Measurements from ENCODE around the gene SLC38A5.
"Not testable (repeated sequence)": the region's sequence is repeated elsewhere in the genome, so short reads cannot be mapped to it uniquely, and the experiment has no call there.

Gene SLC38A5

DNA sequence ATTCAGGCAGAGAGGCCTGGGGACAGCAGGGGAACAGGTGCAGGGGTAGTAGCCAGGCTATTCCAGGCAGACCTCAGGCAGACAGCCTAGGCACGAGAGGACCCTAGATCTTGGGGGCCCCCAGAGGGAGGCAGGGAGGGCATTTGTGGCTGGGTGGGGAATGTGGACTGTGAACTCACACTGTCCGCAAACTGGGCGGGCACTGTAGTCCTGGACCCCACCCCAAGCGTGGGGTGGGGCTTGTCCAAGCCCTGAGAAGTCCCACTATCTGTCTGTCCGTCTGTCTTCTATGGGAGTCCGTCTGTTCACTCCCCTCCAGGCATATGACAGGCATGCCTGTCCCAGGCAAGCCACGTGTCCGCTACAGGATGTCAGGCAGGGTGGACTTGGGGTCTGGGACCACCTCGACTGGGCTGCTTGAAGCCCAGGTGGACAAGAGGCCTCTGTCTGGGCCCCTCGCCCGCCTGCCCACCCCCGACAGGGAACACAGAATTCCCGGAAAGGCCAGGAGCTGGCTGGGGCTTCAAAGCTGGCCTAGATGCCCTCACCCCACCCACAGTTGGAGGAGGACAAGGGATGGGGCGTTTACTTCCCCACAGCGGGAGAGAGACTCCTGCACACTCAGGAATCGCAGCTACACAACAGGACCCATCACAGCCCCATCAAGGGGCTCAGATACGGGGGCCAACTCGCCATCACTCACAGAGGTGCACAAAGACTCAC, at the start of gene SLC38A5:
TSS of gene SLC38A5 (minus strand) at position 151 of the 723 bp plus-strand sequence. CDS start 2,336 bp downstream, outside the sequence.
- DNase-seq, result no peak

DNA sequence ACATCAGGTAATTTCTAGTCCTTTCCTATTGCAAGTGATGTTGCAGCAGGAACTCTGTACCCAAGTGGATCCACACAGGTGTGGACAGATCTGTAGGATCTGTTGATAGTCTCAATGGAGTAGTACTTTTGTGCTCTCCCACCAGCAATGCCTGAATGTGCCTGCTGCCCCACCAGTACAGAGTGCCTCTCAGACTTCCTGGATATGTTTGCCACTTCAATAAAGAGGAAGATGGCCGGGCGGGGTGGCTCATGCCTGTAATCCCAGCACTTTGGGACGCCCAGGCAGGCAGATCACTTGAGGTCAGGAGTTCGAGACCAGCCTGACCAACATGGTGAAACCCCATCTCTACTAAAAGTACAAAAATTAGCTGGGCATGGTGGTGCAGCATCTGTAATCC, 49.4 kb upstream of the SLC38A5 start:
- DNase-seq, result not testable (repeated sequence)

DNA sequence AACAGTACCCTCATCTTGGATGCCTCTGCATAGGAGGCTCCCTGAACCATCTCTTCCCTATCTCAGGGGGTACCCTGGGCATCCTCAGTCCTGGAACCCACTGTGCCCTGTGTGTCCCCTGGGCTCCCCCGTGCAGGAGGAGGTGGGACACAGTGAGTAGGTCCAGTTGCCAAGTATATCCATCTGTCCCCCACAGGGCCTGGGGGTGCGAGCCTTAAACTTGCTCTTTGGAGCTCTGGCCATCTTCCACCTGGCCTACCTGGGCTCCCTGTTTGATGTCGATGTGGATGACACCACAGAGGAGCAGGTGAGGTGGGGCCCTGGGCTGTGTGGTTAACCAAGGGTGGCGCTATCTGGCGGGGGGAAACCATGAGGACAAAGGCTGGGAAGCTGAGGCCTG, 46.9 kb upstream of the SLC38A5 start:
- no peak for DNase-seq

DNA sequence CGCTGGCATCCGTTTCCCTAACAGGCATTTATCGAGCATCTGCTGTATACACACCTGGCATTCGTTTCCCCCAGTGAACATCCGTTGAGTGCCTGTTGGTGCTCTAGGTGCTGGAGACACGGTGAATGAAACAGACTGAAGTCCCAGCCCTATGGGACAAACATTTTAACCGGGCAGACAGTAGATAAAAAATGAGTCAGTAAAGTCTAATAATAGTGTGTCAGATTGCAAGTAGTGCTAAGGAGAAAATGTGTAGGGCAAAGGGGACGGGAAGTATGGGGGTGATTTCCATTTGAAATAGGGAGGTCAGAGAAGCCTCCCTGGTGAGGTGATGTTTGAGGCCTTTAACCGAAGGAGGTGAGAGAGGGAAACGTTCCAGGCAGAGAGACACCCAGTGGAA, 46.2 kb upstream of the SLC38A5 start:
- no peak for DNase-seq

DNA sequence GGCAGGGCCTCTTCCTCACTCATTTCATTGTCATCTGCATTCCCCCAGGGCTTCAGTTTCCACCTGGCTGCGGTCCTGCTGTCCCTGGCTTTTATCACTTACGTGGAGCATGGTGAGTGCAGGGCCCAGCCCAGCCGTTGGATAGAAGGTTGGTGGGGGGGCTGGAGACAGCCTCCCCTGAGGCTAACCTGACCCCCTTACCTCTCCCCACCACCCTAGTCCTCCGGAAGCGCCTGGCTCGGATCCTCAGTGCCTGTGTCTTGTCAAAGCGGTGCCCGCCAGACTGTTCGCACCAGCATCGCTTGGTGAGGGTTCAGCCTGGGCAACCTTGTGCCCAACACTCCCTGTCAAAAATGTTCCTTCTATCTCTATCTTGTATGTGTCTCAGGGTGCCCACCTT, 45.8 kb upstream of the SLC38A5 start:
- DNase-seq, result no peak

DNA sequence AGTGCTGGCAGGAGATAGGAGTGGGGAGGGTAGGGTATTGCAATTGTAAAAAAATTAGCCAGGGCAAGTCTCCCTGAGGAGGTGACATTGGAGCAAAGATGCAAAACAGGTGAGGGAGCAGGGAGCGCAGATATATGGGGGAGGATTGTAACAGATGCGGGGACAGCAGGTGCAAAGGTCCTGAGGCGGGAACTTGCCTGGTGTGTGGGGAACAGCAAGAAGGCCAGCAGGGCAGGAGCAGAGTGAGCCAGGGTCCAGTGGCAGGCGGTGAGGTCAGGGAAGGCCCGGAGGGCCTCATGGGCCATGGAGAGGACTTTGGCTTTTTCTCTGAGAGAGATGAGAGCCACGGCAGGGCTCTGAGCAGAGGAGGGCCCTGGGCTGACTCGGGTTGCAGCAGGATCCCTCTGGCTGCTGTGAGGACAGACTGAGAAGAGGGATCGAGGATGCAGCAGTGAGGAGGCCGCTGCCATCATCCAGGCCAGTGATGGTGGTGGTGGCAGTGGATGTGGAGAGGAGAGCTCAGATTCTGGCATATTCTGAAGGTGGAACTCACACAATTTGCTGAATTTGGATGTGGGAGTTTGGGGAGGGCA, 44.9 kb upstream of the SLC38A5 start:
- DNase-seq, result no peak

DNA sequence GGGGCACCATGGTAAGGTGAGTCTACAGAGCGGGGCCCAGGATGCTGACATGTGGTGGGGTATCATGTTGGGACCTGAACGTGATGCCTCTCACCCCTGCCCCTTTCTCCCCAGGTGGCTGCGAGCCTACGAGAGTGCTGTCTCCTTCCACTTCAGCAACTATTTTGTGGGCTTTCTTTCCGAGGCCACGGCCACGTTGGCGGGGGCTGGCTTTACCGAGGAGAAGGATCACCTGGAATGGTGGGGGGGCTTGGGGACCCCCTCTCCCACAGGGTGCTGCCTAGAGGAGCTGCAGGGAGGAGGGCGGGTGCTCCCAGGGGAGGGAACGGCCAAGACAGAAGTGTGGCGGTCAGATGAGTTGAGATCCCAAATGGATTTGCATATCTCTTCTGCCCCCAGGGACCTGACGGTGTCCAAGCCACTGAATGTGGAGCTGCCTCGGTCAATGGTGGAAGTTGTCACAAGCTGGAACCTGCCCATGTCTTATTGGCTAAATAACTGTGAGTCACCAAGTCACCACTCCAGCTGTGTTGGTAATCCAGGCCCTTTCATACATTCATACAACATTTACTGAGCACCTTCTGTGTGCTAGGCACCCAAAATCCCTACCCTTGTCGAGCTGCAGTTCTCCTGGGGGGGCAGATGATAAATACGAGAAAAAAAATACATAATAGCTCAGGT, 44.2 kb upstream of the SLC38A5 start:
- DNase-seq, result no peak

DNA sequence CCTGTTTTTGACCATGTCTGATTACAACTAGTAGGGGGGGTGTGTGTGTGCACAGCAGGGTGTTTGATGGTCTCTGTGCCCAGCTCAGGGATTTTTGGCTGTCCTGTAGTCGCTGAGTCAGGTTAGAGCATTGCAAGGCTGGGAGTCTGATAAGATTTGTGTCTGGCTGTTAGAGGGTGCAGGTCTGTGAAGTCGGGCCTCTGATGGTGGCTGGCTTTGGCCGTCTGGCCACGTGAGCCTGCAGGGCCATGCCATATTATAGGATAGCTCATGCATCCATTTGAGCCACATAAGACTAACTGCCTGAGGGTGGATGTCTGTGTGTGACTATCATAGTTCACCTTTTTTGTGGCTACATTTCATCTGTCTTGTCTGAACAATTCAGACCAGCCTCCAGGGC, 43.6 kb upstream of the SLC38A5 start:
- no peak for DNase-seq

DNA sequence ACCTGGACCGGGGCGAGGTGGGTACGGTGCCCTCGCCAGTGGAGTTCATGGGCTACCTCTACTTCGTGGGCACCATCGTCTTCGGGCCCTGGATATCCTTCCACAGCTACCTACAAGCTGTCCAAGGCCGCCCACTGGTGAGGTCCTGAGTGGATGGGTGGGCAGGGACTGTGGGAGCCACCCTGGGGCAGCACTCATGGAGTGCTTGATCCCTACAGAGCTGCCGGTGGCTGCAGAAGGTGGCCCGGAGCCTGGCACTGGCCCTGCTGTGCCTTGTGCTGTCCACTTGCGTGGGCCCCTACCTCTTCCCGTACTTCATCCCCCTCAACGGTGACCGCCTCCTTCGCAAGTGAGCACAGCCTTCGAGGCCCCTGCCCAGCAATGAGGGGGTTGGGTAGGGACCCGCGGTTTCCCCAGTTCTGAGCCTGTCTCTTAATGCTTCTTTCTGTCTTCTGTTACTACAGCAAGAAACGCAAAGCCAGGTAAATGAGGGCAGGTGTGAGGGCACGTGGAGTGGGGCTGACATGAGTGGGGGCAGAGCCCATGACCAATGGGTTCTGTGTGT, 42.4 kb upstream of the SLC38A5 start:
- no peak for DNase-seq

DNA sequence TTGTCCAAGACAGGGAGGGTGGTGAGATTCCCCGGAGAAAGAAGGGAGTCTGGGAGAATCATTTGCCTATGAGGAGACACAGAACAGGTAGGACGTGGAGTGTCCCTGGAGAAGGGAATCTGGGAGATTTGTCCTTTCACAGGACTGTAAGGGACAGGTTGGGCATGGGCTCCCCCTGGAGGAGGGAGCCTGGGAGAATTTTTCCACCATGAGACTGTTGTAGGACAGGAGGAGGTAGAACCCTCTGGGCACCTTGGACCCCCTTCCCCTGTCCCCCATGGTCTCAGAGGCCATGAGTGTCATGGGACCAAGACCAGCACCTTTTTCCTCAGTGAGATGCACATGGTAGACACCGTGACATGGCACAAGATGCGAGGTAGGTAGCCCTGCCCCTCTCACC, 41.5 kb upstream of the SLC38A5 start:
- no peak for DNase-seq

DNA sequence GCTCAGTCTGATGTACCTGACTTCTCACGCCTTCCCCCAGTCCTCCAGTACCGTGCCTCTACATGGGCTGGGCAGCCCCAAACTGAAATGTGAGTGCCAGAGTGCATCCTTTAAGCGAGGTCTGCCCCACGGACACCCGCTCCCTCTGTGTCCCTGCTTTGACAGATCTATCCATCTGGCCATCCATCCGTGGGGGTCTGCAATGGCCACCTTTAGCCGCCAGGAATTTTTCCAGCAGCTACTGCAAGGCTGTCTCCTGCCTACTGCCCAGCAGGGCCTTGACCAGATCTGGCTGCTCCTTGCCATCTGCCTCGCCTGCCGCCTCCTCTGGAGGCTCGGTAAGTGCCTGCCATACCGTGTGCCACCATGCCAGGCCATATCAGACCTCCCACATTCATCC, 39.6 kb upstream of the SLC38A5 start:
- DNase-seq, result no peak

DNA sequence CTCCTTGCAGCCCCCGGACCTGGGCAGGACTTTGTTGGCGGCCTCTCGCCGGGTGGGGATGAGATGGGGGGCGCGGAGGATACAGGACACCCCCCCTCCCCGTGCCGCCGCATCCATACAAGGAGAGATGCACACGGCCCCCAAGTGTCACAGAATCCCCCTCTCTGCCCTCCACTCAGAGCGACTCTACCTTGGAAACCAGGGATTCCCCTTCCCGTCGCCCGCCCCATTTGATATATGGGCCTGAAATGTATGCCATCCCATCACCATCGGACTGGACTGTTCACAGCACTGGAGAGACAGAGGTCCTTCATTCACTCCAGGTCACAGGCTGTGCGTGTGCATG, 39.2 kb upstream of the SLC38A5 start:
- DNase-seq, result no peak

DNA sequence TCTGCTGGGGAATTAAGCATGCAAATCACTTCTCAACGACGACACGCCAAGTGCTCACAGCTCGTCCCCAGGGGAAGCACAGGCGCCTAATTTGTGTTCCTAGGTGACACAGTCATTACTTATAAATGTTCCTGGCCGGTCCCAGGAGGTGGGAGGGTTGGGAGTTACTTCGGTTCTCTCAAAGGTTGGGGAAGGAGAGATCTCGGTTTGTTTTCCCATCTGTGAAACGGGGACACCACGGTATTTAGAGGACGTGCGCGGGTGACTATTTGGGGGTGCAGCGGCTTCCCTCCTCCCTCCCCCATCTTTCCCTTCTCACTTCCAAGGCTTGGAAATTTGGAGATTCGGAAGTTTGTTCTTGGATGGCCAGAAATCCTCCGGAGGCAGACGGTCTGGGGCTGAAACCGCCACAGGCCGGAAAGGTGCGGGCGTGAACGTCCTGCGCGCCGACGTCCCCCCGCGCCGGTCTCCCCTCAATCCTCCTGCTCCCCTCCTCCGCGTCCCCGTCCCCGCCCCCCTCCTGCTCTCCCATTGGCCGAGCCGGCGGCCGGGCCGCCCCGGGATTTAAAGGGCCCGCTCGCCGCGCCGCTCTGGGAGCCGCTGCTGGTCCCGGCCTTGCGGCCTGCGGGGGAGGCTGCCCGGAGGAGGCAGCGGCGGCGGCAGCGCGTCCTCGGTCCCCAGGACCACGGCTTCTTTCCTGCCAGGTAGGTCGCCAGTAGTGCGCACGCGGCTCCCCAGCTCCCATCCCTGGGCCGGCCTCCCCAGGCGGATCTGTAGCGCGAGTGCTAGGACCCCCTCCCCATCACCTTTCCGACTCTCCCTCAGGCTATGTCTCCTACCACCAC, 38.6 kb upstream of the SLC38A5 start, which contains the start of gene PORCN:
TSS of gene PORCN (plus strand) at position 593 of the 845 bp plus-strand sequence. CDS start 829 bp downstream, outside the sequence.
- no peak for DNase-seq

DNA sequence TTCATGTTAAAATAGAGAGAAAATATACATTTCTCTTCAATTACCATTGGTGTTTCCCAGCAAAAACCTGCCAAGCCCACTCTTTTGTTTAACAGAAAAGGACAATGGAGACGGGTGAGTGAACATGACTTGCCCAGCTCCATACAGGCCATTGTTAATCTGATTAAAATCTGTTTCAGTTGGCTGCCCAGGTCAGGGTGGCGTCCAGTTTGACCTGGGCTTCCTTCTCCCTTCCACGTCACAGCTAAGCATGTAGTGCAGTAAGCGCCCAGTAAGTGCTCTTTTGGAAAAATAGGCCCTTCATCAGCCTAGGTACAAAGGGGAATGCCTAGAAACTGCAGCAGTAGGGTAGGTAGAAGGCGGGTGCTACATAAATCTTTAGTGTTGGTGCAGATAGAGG, 37.2 kb upstream of the SLC38A5 start:
- no peak for DNase-seq

DNA sequence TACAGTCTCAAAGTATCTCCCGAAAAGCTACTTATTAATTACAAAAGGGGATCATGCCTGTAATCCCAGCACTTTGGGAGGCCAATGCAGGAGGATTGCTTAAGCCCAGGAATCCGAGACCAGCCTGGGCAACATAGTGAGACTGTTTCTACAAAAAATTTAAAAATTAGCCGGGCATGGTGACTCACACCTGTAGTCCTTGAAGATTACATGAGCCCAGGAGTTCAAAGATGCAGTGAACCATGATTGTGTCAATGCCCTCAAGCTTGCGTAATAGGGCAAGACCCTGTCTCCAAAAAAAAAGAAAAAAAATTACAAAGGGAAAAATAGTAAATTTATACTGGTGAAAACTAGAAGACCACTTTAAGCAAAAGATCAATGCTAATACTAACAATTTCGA, 35.4 kb upstream of the SLC38A5 start:
- no peak for DNase-seq

DNA sequence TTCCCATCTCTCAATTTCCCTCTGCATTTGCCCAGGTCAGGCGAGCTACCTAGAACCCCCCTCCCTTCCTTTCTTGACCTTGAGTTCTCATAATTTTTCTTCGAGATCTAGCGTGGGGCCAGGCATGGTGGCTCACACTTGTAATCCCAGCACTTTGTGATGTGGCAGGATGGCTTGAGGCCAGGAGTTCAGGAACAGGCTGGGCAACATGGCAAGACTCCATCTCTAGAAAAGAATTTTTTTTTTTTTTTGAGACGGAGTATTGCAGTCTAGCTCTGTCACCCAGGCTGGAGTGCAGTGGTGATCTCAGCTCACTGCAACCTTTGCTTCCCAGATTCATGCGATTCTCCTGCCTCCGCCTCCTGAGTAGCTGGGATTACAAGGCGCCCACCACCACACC, 34.2 kb upstream of the SLC38A5 start:
- DNase-seq, result no peak

DNA sequence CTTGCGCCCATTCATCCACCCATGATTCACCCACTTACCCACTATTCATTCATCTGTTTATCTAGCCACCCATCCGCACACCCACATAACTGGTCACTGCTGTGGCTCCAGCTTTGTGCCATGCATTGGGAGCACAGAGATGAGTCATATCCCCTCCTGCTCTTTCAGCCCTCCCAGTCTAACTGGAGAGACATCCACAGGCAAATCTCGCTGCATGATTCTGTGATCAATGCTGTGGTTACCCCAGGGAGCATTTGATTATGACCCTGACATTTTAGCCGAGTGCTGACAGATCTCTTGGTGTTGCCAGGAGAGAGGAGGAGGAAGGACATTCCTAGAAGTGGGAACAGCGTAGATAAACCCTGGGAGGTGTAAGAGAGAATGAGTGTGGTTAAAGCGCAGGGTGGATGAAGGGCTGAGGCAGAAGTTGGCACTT, 28.3 kb upstream of the SLC38A5 start:
- no peak for DNase-seq

DNA sequence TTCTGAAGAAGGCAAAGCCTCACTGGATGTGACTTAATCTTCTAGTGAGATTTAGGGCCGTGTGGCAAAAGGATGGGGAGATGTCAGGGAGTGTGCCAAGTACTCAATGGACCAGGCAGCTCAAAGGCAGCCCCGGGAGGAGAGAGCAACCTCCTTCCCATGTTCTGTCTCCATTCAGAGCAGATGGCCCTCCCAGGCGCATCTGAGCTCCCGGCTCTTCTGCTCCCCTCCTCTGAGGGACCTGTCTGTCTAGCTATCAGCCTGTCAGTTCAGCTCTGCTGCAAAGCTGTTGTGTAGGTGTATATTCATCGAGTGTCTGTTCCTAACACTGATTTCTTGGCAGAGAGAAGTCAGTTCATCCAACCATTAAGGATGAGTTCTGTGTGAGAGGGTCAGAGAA, 27.8 kb upstream of the SLC38A5 start:
- DNase-seq, result no peak

DNA sequence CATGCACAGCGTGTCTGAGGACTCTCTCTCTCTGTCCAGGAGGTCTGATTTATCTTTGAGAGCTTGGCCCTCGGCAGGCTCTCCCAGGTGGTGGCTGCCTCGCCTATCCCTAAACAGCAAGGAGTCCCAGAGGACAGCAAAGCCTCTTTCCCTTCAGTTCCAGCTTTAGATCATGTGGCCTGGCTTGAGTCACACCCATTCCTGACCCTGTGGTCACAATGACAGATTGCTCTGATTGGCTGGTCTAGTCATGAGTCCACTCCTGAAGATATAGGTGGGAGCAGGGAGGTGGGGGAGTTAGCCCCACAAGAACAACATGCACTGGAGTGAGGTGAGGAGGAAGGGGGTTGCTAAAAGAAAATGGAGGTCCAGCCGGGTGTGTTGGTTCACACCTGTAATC, 26.6 kb upstream of the SLC38A5 start:
- DNase-seq, result no peak

DNA sequence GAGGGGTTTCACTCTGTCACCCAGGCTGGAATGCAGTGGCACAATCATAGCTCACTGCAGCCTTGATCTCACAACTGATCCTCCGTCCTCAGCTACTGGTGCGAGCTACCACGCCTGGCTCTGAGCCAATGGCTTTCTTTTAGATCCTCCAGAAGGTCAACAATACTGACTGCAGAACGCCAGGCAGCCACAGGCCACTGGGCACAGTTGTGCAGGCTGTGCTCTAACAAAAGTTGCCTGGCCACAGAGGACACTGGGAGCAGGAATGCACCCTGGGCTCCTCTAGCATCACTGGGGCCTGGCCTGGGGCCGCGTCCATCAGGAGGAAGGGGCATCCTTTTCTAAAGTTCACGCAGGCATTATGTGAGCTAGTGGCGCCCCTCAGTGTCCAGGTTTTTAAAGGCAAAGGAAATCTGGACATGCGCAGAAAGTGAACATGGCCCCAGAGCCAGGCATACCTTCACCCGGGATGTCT, 23.9 kb upstream of the SLC38A5 start:
- no peak for DNase-seq

DNA sequence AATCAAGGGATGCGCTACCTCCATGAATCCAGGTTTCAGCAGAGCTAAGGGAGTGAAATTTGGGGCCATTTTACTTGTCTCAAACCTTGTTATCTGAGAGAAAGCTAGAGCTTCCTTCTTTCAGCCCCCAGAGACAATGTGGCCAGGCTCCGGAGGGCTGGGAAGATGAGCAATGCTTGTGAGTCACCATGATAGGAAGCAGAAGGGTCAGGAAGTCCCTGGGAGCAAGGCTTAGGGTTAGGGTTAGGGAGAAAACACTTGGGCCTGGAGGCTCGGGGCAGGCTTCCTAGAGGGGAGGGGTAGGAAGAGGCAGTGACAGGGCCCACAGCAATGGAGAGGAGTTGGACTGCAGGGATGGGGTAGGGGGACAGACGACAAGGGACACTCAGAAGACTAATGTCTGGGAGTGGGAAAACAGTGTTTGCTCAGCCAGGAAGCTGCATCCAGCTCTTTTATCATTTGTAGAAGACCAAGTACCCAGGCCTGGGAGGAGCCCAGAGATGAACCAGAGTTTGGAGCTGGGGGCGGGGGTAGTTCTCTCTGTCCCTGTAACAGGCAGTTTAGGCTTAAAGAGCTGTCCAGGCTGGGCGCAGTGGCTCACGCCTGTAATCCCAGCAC, 22.3 kb upstream of the SLC38A5 start:
- no peak for DNase-seq

DNA sequence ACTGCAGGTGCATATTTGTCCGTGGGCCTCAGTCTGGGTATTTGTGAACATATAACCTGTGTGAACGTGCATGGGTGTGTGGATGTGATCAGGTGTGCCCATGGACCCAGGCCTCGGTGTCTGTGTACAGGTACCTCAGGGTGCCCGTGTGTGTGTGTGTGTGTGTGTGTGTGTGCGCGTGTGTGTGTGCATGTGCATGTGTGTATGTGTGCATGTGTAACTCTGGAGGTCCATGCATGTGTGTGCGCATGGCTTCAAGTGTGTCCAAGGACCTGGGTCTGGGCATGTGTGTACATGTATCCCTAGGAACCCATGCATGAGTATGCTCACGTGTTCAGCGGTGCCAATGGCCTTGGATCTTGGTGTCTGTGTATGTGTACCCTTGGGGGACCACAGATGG, 21.7 kb upstream of the SLC38A5 start:
- no peak for DNase-seq

Data from NCI-H2029 treated with DMSO at 0.1 percent for 48 hours (cell line).